Measurements from ENCODE around the gene ATP5MK.

DNA sequence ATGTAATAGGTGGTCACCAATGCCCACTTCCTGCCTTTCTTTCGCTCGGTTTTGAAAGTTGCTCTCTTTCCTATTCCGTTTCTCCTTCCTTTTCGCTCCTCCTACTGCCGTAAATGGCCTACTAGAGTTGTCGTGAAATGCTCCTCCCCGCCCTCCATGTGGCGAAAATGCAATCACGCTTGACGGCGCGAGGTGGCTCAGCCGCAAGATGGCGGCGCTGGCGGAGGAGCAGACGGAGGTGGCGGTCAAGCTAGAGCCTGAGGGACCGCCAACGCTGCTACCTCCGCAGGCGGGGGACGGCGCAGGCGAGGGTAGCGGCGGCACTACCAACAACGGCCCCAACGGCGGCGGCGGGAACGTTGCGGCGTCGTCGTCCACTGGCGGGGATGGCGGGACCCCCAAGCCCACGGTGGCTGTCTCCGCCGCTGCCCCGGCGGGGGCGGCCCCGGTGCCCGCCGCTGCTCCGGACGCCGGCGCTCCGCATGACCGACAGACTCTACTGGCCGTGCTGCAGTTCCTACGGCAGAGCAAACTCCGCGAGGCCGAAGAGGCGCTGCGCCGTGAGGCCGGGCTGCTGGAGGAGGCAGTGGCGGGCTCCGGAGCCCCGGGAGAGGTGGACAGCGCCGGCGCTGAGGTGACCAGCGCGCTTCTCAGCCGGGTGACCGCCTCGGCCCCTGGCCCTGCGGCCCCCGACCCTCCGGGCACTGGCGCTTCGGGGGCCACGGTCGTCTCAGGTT lies 28.3 kb downstream of the ATP5MK start, which contains the start of gene TAF5:
- TF ChIP-seq CTCF (conservative IDR thresholded peaks at IDR 0.05; ENCODE audit: low read depth, low read length): no peak
- TF ChIP-seq EZH2 (IDR thresholded peaks at IDR 0.05; ENCODE audit: low read length, unreplicated experiment): no peak

All from PC-3 (cell line).